ENCODE data around the gene ALX1. TPM values are rescaled to one million over a fixed set of nuclear protein-coding genes. Genes with fewer than 3 reads are reported as not detected.

Gene ALX1
- total RNA-seq: not detected
- under 1 TPM in 1 of 2 donors, not detected in 1; 0.03 TPM for polyA plus RNA-seq
- long read RNA-seq, donor 1: 0 reads
- long read RNA-seq, donor 2: 0 reads
- long read RNA-seq, donor 3: 0 reads

DNA sequence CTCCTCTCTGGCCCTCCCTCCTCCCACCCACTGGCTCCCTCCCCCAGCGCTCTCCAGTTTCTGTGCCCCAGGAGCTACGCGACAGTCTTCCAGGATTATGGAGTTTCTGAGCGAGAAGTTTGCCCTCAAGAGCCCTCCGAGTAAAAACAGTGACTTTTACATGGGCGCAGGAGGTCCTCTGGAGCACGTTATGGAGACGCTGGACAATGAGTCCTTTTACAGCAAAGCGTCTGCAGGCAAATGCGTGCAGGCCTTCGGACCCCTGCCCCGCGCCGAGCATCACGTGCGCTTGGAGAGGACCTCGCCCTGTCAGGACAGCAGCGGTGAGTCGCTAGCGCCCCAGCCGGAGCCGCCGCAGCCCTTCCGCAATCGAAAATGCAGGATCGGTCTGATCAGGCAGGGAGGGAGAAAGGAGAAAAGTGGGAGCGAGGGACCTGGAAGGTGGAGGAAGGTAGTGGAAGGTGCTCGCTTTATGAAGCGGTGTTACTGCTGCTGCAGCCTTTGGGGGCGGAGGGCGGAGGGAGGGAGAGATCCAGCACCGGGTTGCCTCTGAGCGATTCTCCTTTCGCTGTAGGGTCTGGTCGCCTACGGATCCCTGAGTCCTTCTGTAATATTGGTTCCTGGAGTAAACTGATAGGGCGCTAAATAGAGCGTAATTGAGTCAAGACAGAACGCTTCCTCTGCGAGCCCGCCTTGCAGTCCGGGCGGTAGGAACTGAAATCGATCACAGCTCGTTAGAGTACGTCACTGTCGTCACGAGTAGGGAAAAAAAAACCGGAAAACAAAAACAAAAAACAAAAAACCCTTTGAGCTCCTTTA lies at the start of gene ALX1:
Gene ALX1 (plus strand): TSS at position 56 of the 819 bp plus-strand sequence. CDS start 42 bp downstream, at position 98.
- 1 to 3% methylated on average over 49 of the region's 49 CpGs for WGBS, 2 donors

DNA sequence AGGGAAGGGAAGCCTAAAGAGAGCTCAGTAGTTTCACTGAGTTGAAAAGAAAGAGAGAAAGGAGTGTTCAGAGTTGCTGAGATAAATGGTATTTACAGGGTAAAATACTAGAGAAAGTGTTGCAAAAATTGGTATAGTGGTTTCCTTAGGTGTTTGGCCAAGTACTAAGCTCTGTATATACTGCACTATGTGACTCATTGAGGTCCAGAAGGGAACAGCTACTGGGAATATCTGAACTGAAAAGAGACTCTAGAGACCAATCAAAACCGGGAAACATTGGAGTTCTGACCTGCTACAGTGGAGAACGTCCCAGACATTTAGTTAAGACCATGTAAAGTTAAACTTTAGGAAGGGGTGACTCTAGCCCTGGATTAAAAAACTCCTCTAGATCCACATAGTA lies 42.7 kb upstream of the ALX1 start:
- ATAC-seq: no peak
- Histone ChIP-seq H3K27ac (no peak overlapping the region), H3K36me3 (no peaks in the 10 kb centered on the region), H3K4me1 (no peaks in the 10 kb centered on the region), H3K9me3 (peaks cover 0 to 7% (median 0%) of the 10 kb centered on the region in 11 donors), H3K27me3 (no peaks in the 10 kb centered on the region), H3K4me3 (no peak overlapping the region)
- 33 to 37% methylated on average over 2 of the region's 2 CpGs for WGBS, 2 donors
- TF ChIP-seq, protein P1, sequence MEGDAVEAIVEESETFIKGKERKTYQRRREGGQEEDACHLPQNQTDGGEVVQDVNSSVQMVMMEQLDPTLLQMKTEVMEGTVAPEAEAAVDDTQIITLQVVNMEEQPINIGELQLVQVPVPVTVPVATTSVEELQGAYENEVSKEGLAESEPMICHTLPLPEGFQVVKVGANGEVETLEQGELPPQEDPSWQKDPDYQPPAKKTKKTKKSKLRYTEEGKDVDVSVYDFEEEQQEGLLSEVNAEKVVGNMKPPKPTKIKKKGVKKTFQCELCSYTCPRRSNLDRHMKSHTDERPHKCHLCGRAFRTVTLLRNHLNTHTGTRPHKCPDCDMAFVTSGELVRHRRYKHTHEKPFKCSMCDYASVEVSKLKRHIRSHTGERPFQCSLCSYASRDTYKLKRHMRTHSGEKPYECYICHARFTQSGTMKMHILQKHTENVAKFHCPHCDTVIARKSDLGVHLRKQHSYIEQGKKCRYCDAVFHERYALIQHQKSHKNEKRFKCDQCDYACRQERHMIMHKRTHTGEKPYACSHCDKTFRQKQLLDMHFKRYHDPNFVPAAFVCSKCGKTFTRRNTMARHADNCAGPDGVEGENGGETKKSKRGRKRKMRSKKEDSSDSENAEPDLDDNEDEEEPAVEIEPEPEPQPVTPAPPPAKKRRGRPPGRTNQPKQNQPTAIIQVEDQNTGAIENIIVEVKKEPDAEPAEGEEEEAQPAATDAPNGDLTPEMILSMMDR (IDR thresholded peaks at IDR 0.05): no peak
- intact Hi-C loops (cut with DNase I): no loop called here
- no peak for DNase-seq

More for the DNA sequence above, at the start of gene ALX1:
- peaks cover 0 to 3% (median 0%) of the 10 kb centered on the region in 11 donors for H3K9me3 ChIP-seq
- peaks cover 0 to 100% (median 99%) of the 10 kb centered on the region in 7 donors for H3K27me3 ChIP-seq
- DNase-seq: peak in 1 of 2 donors; percentile 4
- peak in 4 of 8 donors; percentile 11 to 41 (median 24) for ATAC-seq
- intact Hi-C loops (cut with DNase I): no loop called here
- peaks cover 0 to 21% (median 12%) of the 10 kb centered on the region in 9 donors for H3K4me1 ChIP-seq
- no peak within 1 kb of the TSS for H3K27ac ChIP-seq
- peak within 1 kb of the TSS; percentile 5 to 49 (median 38) for H3K4me3 ChIP-seq
- TF ChIP-seq, protein P1 (IDR thresholded peaks at IDR 0.05): no peak
- no peaks in the 10 kb centered on the region for H3K36me3 ChIP-seq

DNA sequence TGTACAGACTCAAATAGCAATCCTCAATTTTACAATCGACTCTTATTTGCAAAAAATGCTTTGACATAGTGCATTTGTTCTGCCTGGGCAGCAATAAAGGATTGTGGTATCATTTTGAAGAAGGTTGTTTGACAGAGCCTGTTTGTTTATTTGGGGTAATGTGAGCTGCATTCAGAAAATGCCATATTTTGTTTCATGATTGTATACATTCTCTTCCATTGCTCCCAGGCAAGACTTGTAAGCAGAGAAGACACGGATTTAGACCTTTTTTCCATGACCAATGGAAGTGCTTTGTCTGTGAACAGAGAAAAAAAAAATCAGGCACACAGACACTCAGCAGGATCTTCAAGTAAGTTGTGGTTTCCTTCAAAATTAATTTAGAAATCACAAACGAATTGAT lies 35.5 kb upstream of the ALX1 start:
- Histone ChIP-seq H3K4me1 (no peaks in the 10 kb centered on the region), H3K36me3 (no peaks in the 10 kb centered on the region), H3K27ac (no peak overlapping the region), H3K9me3 (no peaks in the 10 kb centered on the region), H3K4me3 (no peak overlapping the region), H3K27me3 (no peaks in the 10 kb centered on the region)
- DNase-seq: no peak
- no peak for ATAC-seq
- WGBS, 2 donors: 41 to 44% methylated on average over 3 of the region's 3 CpGs
- intact Hi-C loops (cut with DNase I): no loop called here
- TF ChIP-seq, protein P1 (IDR thresholded peaks at IDR 0.05): no peak

DNA sequence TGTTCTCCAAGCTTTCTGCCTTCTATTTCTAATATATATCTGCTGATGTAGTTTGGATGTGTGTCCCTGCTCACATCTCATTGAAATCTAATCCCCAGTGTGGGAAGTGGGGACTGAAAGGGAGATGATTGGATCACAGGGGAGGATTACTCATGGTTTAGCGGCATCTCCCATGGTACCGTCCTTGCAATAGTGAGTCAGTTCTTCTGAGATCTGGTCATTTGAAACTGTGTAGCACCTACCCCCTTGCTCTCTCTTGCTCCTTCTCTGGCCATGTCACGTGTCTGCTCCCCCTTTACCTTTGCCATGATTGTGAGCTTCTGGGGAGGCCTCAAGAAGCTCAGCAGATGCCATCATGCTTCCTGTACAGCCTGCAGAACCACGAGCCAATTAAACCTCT lies 26.2 kb upstream of the ALX1 start:
- H3K9me3 ChIP-seq: no peaks in the 10 kb centered on the region
- 52 to 59% methylated on average over 4 of the region's 4 CpGs for WGBS, 2 donors
- H3K4me3 ChIP-seq: no peak overlapping the region
- TF ChIP-seq, protein P1 (IDR thresholded peaks at IDR 0.05): no peak
- no peaks in the 10 kb centered on the region for H3K4me1 ChIP-seq
- ATAC-seq (no peak), DNase-seq (no peak)
- intact Hi-C loops (cut with DNase I): no loop called here
- H3K36me3 ChIP-seq: no peaks in the 10 kb centered on the region
- no peaks in the 10 kb centered on the region for H3K27me3 ChIP-seq
- no peak overlapping the region for H3K27ac ChIP-seq

Data from heart right ventricle (tissue), 16 donors.